Brain microvascular endothelial cell (primary cell): ENCODE data around the gene GSAP.
A peak's percentile ranks its signal among the peaks of the same experiment; 100 is the strongest.
"Not testable (repeated sequence)": the region's sequence is repeated elsewhere in the genome, so short reads cannot be mapped to it uniquely, and the experiment has no call there.

Source experiments
- DNase-seq: peaks from one replicate; pipeline ENCODE4 v3.0.0-alpha.2; 2020
- H3K27ac ChIP-seq: fragments of 250-450 bp; sonication (Bioruptor Pico); 2 replicates; pipeline ENCODE4 v1.5.1; 2020; ENCODE audit warnings: mild to moderate bottlenecking, moderate library complexity
- H3K27me3 ChIP-seq: fragments of 250-450 bp; sonication (Bioruptor Pico); replicated peaks from 2 replicates; pipeline ENCODE4 v1.5.1; 2020; ENCODE audit warnings: mild to moderate bottlenecking
- H3K36me3 ChIP-seq: fragments of 250-450 bp; sonication (Bioruptor Pico); replicated peaks from 2 replicates; pipeline ENCODE4 v1.5.1; 2020; ENCODE audit warnings: mild to moderate bottlenecking
- H3K4me3 ChIP-seq: 2 replicates; pipeline ENCODE4 v1.5.1; 2011; ENCODE audit warnings: low read depth, mild to moderate bottlenecking, control low read depth, low read length, moderate library complexity
- in situ Hi-C: cut with HindIII; loops from 2 replicates; pipeline ENCODE4 v1.10.0; 2017; ENCODE audit warnings: low sequenced_read_pairs, low pct_ligation_motif_present
- TF ChIP-seq, protein P1 (sequence below): IDR thresholded peaks from 2 replicates; pipeline ENCODE4 v1.5.1; 2011; ENCODE audit warnings: low read depth, mild to moderate bottlenecking, moderate library complexity, low read length, control low read depth, inconsistent platforms; ENCODE audit errors: missing control alignments

The GSAP gene

DNA sequence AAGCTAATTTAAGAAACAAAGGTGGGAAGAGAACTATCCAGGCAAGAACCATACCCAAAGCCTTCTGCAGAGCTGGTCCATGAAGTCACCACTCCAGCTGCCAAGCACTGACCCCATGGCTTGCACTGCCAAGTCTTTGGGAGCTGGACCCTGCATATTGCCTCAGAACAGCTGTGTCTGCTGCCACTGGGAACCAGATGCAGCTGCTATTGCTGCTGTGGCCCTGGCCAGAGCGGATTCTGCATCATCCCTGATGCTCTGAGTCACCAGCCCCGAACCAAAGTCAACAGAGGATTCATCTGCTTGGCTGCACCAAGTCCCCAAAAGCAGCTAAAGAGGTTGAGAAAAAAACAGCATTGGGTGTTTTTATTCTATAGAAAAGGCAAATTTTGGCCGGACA, 39.2 kb upstream of the GSAP start:
- TF ChIP-seq, protein P1, sequence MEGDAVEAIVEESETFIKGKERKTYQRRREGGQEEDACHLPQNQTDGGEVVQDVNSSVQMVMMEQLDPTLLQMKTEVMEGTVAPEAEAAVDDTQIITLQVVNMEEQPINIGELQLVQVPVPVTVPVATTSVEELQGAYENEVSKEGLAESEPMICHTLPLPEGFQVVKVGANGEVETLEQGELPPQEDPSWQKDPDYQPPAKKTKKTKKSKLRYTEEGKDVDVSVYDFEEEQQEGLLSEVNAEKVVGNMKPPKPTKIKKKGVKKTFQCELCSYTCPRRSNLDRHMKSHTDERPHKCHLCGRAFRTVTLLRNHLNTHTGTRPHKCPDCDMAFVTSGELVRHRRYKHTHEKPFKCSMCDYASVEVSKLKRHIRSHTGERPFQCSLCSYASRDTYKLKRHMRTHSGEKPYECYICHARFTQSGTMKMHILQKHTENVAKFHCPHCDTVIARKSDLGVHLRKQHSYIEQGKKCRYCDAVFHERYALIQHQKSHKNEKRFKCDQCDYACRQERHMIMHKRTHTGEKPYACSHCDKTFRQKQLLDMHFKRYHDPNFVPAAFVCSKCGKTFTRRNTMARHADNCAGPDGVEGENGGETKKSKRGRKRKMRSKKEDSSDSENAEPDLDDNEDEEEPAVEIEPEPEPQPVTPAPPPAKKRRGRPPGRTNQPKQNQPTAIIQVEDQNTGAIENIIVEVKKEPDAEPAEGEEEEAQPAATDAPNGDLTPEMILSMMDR = no peak
- in situ Hi-C loops = no loop called here
- Histone ChIP-seq H3K27ac (peak overlapping the region; percentile 18), H3K4me3 (no peak overlapping the region), H3K27me3 (no peaks in the 10 kb centered on the region), H3K36me3 (no peaks in the 10 kb centered on the region)
- DNase-seq = peak; percentile 93

DNA sequence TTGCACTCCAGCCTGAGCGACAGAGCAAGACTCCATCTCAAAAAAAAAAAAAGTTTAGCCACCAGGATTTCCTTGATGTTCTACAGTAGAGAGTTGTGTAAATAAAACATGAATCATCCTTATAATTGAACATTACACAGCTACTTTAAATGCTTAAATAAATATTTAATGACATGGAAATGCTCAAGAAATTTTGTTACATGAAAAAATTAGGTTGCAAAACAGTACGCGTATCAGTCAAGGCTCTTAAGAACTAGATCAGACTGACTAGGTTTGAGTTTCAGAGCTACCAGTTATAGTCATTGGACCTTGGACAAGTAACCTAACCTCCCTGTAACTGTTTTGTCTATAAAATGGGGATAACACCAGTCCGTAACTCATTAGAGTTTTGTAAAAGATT, 38.7 kb upstream of the GSAP start:
- Histone ChIP-seq H3K36me3 (no peaks in the 10 kb centered on the region), H3K4me3 (no peak overlapping the region), H3K27me3 (no peaks in the 10 kb centered on the region), H3K27ac (peak overlapping the region; percentile 18)
- TF ChIP-seq, protein P1 = no peak
- DNase-seq = no peak
- in situ Hi-C loops = no loop called here

DNA sequence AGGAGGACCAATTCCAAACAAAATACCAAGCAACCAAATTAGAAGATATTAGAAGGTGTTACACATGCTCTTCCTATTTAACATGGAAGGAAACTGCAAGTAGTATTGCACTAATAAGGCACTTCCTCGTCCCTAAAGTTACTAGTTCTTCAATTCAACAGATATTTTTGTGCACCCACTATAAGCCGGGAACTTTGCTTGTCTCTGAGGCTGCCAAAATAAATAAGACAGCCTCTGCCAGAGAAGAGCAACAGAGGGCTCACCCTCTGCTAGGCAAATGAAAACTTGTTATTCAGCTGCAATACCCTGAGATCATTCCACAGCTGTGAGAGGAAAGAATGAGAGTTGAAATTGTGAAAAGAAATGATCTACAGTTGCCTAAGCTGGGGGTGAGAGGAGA, 37.4 kb upstream of the GSAP start:
- H3K27me3 ChIP-seq = no peaks in the 10 kb centered on the region

DNA sequence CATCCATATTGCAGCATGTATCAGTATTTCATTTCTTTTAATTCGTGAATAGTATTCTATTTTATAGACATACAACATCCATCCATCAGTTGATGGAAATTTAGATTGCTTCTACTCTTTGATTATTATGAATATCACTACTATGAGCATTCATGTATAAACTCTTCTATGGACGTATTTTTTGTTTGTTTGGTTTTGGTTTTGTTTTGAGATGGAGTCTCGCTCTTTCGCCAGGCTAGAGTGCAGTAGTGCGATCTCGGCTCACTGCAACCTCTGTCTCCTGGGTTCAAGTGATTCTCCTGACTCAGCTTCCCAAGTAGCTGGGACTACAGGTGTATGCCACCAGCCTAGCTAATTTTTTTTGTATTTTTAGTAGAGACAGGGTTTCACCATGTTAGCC, 35.8 kb upstream of the GSAP start:
- H3K27ac ChIP-seq, DNase-seq, H3K27me3 ChIP-seq, H3K4me3 ChIP-seq, H3K36me3 ChIP-seq, in situ Hi-C loops: not testable (repeated sequence)

More for the DNA sequence above, 37.4 kb upstream of the GSAP start:
- peak; percentile 39 for DNase-seq
- no peak overlapping the region for H3K4me3 ChIP-seq
- TF ChIP-seq, protein P1 = no peak
- H3K36me3 ChIP-seq = no peaks in the 10 kb centered on the region
- in situ Hi-C loops = no loop called here
- H3K27ac ChIP-seq = no peak overlapping the region

DNA sequence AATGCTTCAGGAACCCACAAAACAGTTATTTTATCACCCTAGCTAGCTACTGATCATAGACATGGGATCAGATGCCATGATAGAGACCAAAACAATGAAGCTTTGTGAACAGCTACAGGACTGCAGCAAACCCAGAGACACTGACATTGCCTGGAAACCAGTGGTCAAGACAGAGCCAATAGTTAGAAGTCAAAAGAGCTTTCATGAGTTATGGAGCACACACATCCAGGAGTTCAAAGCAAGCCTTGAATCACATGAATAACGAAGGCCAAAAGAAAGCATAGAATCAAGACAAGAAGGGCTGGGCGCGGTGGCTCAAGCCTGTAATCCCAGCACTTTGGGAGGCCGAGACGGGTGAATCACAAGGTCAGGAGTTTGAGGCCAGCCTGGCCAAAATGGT, 34.5 kb upstream of the GSAP start:
- Histone ChIP-seq H3K27me3 (no peaks in the 10 kb centered on the region), H3K27ac (no peak overlapping the region), H3K36me3 (no peaks in the 10 kb centered on the region), H3K4me3 (no peak overlapping the region)
- no peak for DNase-seq
- TF ChIP-seq, protein P1 = no peak
- in situ Hi-C loops = no loop called here

DNA sequence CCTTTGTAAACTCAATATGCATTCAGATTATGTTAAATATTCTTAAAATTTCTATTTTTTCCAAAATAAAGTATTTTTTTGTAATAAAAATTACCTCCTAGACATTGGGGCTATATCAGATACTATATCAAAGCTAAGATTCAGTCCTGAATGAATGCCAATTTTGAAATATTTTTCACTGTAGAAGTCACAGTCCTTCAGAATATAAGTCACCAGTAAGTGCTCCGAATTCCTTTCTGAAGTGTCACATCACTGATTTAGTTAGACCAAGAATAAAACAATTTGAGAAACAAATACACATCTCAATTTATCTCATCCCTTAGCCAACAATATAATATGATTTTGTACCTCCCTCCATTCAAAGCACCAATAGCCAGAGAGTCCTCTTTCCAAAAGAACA, 33.9 kb upstream of the GSAP start:
- Histone ChIP-seq H3K27ac (no peak overlapping the region), H3K36me3 (no peaks in the 10 kb centered on the region), H3K4me3 (no peak overlapping the region), H3K27me3 (no peaks in the 10 kb centered on the region)
- in situ Hi-C loops = no loop called here
- no peak for DNase-seq
- TF ChIP-seq, protein P1 = no peak
